A549 (cell line): Measurements from ENCODE around the gene PRR19.

Experiments used
- CEBPB ChIP-seq, 2 experiments: fragments of >200 bp in 1 of 2; sonication (Bioruptor Twin) in 1 of 2; formaldehyde crosslinking in 1 of 2; IDR thresholded peaks; 2 replicates each; pipeline ENCODE4 v1.6.1; 2012 to 2016
- CTCF ChIP-seq: fragments of >200 bp; sonication (Bioruptor Twin); formaldehyde crosslinking; IDR thresholded peaks from 3 replicates; pipeline ENCODE4 v1.5.1; 2016
- EHMT2 ChIP-seq: fragments of 200-600 bp; sonication (generic); IDR thresholded peaks from 2 replicates; pipeline ENCODE4 v1.6.1; 2016; ENCODE audit warnings: antibody characterized with exemption, low read depth, mild to moderate bottlenecking, moderate library complexity
- ESRRA ChIP-seq: fragments of 150-350 bp; IDR thresholded peaks from 2 replicates; pipeline ENCODE4 v1.6.1; 2014; ENCODE audit warnings: mild to moderate bottlenecking, low read length, borderline replicate concordance
- JUNB ChIP-seq: fragments of >200 bp; sonication (Bioruptor Twin); formaldehyde crosslinking; IDR thresholded peaks from 2 replicates; pipeline ENCODE4 v1.6.1; 2016
- KDM1A ChIP-seq: fragments of 200-600 bp; sonication (generic); IDR thresholded peaks from 2 replicates; pipeline ENCODE4 v1.6.1; 2016; ENCODE audit warnings: low read depth, mild to moderate bottlenecking
- NR3C1 ChIP-seq: fragments of >200 bp; sonication (Bioruptor Twin); formaldehyde crosslinking; IDR thresholded peaks from 3 replicates; pipeline ENCODE4 v1.6.1; 2017
- REST ChIP-seq: fragments of 200-600 bp; sonication (generic); IDR thresholded peaks from 2 replicates; pipeline ENCODE4 v1.6.1; 2016; ENCODE audit warnings: antibody characterized with exemption, mild to moderate bottlenecking, moderate library complexity
- RNF2 ChIP-seq: fragments of 200-600 bp; sonication (generic); IDR thresholded peaks from 2 replicates; pipeline ENCODE4 v1.6.1; 2016; ENCODE audit warnings: low read depth, mild to moderate bottlenecking, antibody characterized with exemption, moderate library complexity, borderline replicate concordance

- no peak for TF ChIP-seq ESRRA
- no peak for TF ChIP-seq CEBPB (IDR thresholded peaks at IDR 0.05)
- TF ChIP-seq RNF2, result no peak
- no peak for TF ChIP-seq REST
- no peak for TF ChIP-seq NR3C1
- TF ChIP-seq CTCF, result no peak
- no peak for TF ChIP-seq KDM1A
- no peak for TF ChIP-seq EHMT2
- no peak for TF ChIP-seq JUNB
These were observed 46.8 kb upstream of the PRR19 start, which contains the start of gene ERF for GRCh38 chr19:42254850-42255765.
